NCI-H2107 treated with DMSO at 0.1 percent for 48 hours (cell line): Measurements from ENCODE around the gene FGFBP2.
"Not testable (repeated sequence)": the region's sequence is repeated elsewhere in the genome, so short reads cannot be mapped to it uniquely, and the experiment has no call there.

ENCODE experiments used
- DNase-seq: peaks from one replicate; lab custom pipeline; 2025; ENCODE audit not compliant: unreplicated experiment; lab: John Stamatoyannopoulos, UW

The FGFBP2 gene

GRCh38 chr4:15931451-15932210 is 31.3 kb downstream of the FGFBP2 start:
- DNase-seq: no peak

GRCh38 chr4:15930314-15930713 is 32.7 kb downstream of the FGFBP2 start:
- no peak for DNase-seq

GRCh38 chr4:15929540-15929939 is 33.4 kb downstream of the FGFBP2 start:
- DNase-seq: no peak

- no peak for DNase-seq
Measured at GRCh38 chr4:15928883-15929282, 34.1 kb downstream of the FGFBP2 start.

- no peak for DNase-seq
Measured at GRCh38 chr4:15926486-15926885, 36.5 kb downstream of the FGFBP2 start.

- DNase-seq: no peak
Measured at GRCh38 chr4:15925830-15926229, 37.1 kb downstream of the FGFBP2 start.

- no peak for DNase-seq
Measured at GRCh38 chr4:15921592-15921932, 41.4 kb downstream of the FGFBP2 start.

- DNase-seq: no peak
Measured at GRCh38 chr4:15920723-15921591, 42.0 kb downstream of the FGFBP2 start.

- no peak for DNase-seq
Measured at GRCh38 chr4:15918484-15919129, 44.4 kb downstream of the FGFBP2 start.

- DNase-seq: no peak
Measured at GRCh38 chr4:15917297-15917696, 45.7 kb downstream of the FGFBP2 start.

GRCh38 chr4:15916358-15916757 is 46.6 kb downstream of the FGFBP2 start:
- not testable (repeated sequence) for DNase-seq

- no peak for DNase-seq
Measured at GRCh38 chr4:15914736-15915135, 48.2 kb downstream of the FGFBP2 start.

- DNase-seq: no peak
Measured at GRCh38 chr4:15914291-15914690, 48.7 kb downstream of the FGFBP2 start.

GRCh38 chr4:15913631-15913970 is 49.4 kb downstream of the FGFBP2 start:
- DNase-seq: no peak

- no peak for DNase-seq
Measured at GRCh38 chr4:15912961-15913630, 49.9 kb downstream of the FGFBP2 start.

GRCh38 chr4:15912236-15912635 is 50.7 kb downstream of the FGFBP2 start:
- DNase-seq: no peak
